ENCODE measurements around the gene CERK. TPM values are rescaled to one million over a fixed set of nuclear protein-coding genes. Genes with fewer than 3 reads are reported as not detected.

Gene CERK
- total RNA-seq, 3 donors from 2014 or later: 23.3 to 37.3 (median 26.5) TPM

- no peaks in the 10 kb centered on the region for H3K4me1 ChIP-seq
- no peak overlapping the region for H3K27ac ChIP-seq
- intact Hi-C loops (cut with DNase I; ENCODE audit: low total_unique reads): no loop called here
Observed at GRCh38 chr22:46640293-46641055, 97.6 kb downstream of the CERK start.

GRCh38 chr22:46639843-46640242 lies 98.2 kb downstream of the CERK start:
- Histone ChIP-seq H3K9me3 (no peaks in the 10 kb centered on the region), H3K36me3 (no peaks in the 10 kb centered on the region), H3K27ac (no peak overlapping the region), H3K27me3 (no peaks in the 10 kb centered on the region), H3K4me1 (no peaks in the 10 kb centered on the region), H3K4me3 (no peak overlapping the region)
- intact Hi-C loops (cut with DNase I; ENCODE audit: low total_unique reads): no loop called here
- no peak for DNase-seq (ENCODE audit: low spot score in 2 of 2)
- TF ChIP-seq POLR2AphosphoS5 (IDR thresholded peaks at IDR 0.05) (no peak), CTCF (IDR thresholded peaks at IDR 0.05) (no peak), POLR2A (IDR thresholded peaks at IDR 0.05) (no peak)

More at GRCh38 chr22:46640293-46641055, 97.6 kb downstream of the CERK start:
- Histone ChIP-seq H3K4me3 (no peak overlapping the region), H3K9me3 (no peaks in the 10 kb centered on the region), H3K27me3 (no peaks in the 10 kb centered on the region), H3K36me3 (no peaks in the 10 kb centered on the region)
- no peak for TF ChIP-seq CTCF (IDR thresholded peaks at IDR 0.05)
- no peak for DNase-seq (ENCODE audit: low spot score in 2 of 2)

- H3K27me3 ChIP-seq: no peaks in the 10 kb centered on the region
- no peak for DNase-seq (ENCODE audit: low spot score in 2 of 2)
- H3K27ac ChIP-seq: no peak overlapping the region
- no peak overlapping the region for H3K4me3 ChIP-seq
- no peaks in the 10 kb centered on the region for H3K9me3 ChIP-seq
- intact Hi-C loops (cut with DNase I; ENCODE audit: low total_unique reads): no loop called here
- TF ChIP-seq CTCF (IDR thresholded peaks at IDR 0.05): no peak
- TF ChIP-seq POLR2A (IDR thresholded peaks at IDR 0.05): no peak
- TF ChIP-seq POLR2AphosphoS5 (IDR thresholded peaks at IDR 0.05): no peak
- H3K4me1 ChIP-seq: no peaks in the 10 kb centered on the region
- H3K36me3 ChIP-seq: no peaks in the 10 kb centered on the region
Observed at GRCh38 chr22:46638601-46639431, 99.2 kb downstream of the CERK start.

- Histone ChIP-seq H3K4me1 (no peaks in the 10 kb centered on the region), H3K4me3 (no peak overlapping the region), H3K9me3 (no peaks in the 10 kb centered on the region), H3K27ac (no peak overlapping the region), H3K36me3 (no peaks in the 10 kb centered on the region), H3K27me3 (no peaks in the 10 kb centered on the region)
- TF ChIP-seq POLR2A (IDR thresholded peaks at IDR 0.05) (no peak), CTCF (IDR thresholded peaks at IDR 0.05) (no peak)
- intact Hi-C loops (cut with DNase I; ENCODE audit: low total_unique reads): no loop called here
- no peak for DNase-seq (ENCODE audit: low spot score in 2 of 2)
Observed at GRCh38 chr22:46637711-46638600, 100.1 kb downstream of the CERK start.
